Keratinocyte (primary cell): ENCODE results near the gene TBC1D4. TPM values are rescaled to one million over a fixed set of nuclear protein-coding genes. Genes with fewer than 3 reads are reported as not detected.

Source experiments
- DNase-seq: peaks from one replicate; pipeline ENCODE4 v3.0.0-alpha.2; 2011; ENCODE audit warnings: low read depth, missing footprints, low spot score
- FAIRE-seq: peaks from 2 replicates; lab custom pipeline; 2011; peaks lifted over from hg19 to GRCh38; lab: Jason Lieb, UNC
- H2AFZ ChIP-seq: 2 replicates; pipeline ENCODE4 v1.6.0; 2012; ENCODE audit warnings: low read length, control low read depth, inconsistent platforms; ENCODE audit not compliant: control insufficient read depth
- H3K27ac ChIP-seq: 2 replicates; pipeline ENCODE4 v1.5.1; 2011; ENCODE audit warnings: low read length; ENCODE audit not compliant: control insufficient read depth, insufficient read depth
- H3K27me3 ChIP-seq: 3 replicates; pipeline ENCODE4 v1.6.0; 2011; ENCODE audit warnings: low read length; ENCODE audit not compliant: control insufficient read depth, insufficient read depth; ENCODE audit errors: extremely low read depth
- H3K36me3 ChIP-seq, 2 experiments: 2 replicates in 1 of 2; 3 replicates in 1 of 2; pipeline ENCODE4 v1.5.1; 2011; ENCODE audit warnings: low read length in 2 of 2, mild to moderate bottlenecking in 1 of 2; ENCODE audit not compliant: control insufficient read depth in 2 of 2, insufficient read depth in 2 of 2; ENCODE audit errors: extremely low read depth in 1 of 2
- H3K4me1 ChIP-seq: 3 replicates; pipeline ENCODE4 v1.5.1; 2011; ENCODE audit warnings: low read length; ENCODE audit not compliant: control insufficient read depth, insufficient read depth; ENCODE audit errors: extremely low read depth
- H3K4me2 ChIP-seq: 3 replicates; pipeline ENCODE4 v1.6.0; 2011; ENCODE audit warnings: low read depth, low read length; ENCODE audit not compliant: control insufficient read depth, insufficient read depth; ENCODE audit errors: extremely low read depth
- H3K4me3 ChIP-seq, 3 experiments: fragments of 200-600 bp in 1 of 3; sonication (generic) in 1 of 3; 2 replicates in 2 of 3; 3 replicates in 1 of 3; pipeline ENCODE4 v1.5.1; 2011 to 2016; ENCODE audit warnings: low read length in 3 of 3, mild to moderate bottlenecking in 3 of 3, control low read depth in 2 of 3, inconsistent platforms in 1 of 3, low read depth in 1 of 3, mixed read lengths in 1 of 3, mixed run types in 1 of 3, moderate library complexity in 1 of 3; ENCODE audit not compliant: control insufficient read depth in 2 of 3, insufficient read depth in 2 of 3; ENCODE audit errors: extremely low read depth in 1 of 3
- H3K79me2 ChIP-seq: 2 replicates; pipeline ENCODE4 v1.6.0; 2012; ENCODE audit warnings: low read length; ENCODE audit not compliant: control insufficient read depth, insufficient read depth
- H3K9ac ChIP-seq: 3 replicates; pipeline ENCODE4 v1.6.0; 2011; ENCODE audit warnings: low read length; ENCODE audit not compliant: control insufficient read depth, insufficient read depth; ENCODE audit errors: extremely low read depth
- H3K9me1 ChIP-seq: 3 replicates; pipeline ENCODE4 v1.6.0; 2011; ENCODE audit warnings: low read length; ENCODE audit not compliant: control insufficient read depth, insufficient read depth; ENCODE audit errors: extremely low read depth
- H3K9me3 ChIP-seq: 2 replicates; pipeline ENCODE4 v1.5.1; 2012; ENCODE audit warnings: low read depth, low read length; ENCODE audit not compliant: control insufficient read depth
- H4K20me1 ChIP-seq: 3 replicates; pipeline ENCODE4 v1.6.0; 2011; ENCODE audit warnings: low read length; ENCODE audit not compliant: control insufficient read depth, insufficient read depth; ENCODE audit errors: extremely low read depth
- CTCF ChIP-seq, 3 experiments: IDR thresholded peaks in 1 of 3; conservative IDR thresholded peaks in 1 of 3; optimal IDR thresholded peaks in 1 of 3; 2 replicates in 2 of 3; 3 replicates in 1 of 3; pipeline versions ENCODE3 to v1.5.1; 2011; ENCODE audit warnings: low read length in 3 of 3, mild to moderate bottlenecking in 3 of 3, moderate library complexity in 2 of 3, control low read depth in 1 of 3, inconsistent platforms in 1 of 3; ENCODE audit not compliant: insufficient read depth in 2 of 3; ENCODE audit errors: extremely low read depth in 1 of 3
- EZH2 ChIP-seq: IDR thresholded peaks from one replicate; pipeline ENCODE4 v1.6.1; 2012; ENCODE audit warnings: inconsistent platforms, mild to moderate bottlenecking, low read length, moderate library complexity
- dilution Hi-C: fragments of 300-500 bp; cut with MboI; formaldehyde crosslinking; loops from one replicate; pipeline ENCODE4 v1.7.0; 2020; ENCODE audit warnings: low sequenced_read_pairs; ENCODE audit not compliant: extremely low pct_ligation_motif_present
- polyA plus RNA-seq, 5 experiments: library from polyadenylated mRNA; depleted of rRNA in 3 of 5; stranded (reverse) in 3 of 5; stranded (forward) in 1 of 5; unstranded in 1 of 5; fragments of >200 nt; gene quantifications; 1 replicate in 1 of 5; 2 replicates in 3 of 5; 3 replicates in 1 of 5; pipeline versions ENCODE4 v1.2.1 to v1.2.3, GENCODE V29; 2011 to 2012; ENCODE audit warnings: missing spikeins in 2 of 5, low read depth in 1 of 5, low replicate concordance in 1 of 5

TBC1D4 gene
- polyA plus RNA-seq, 1 donor (not counting 4 experiments of a cell fraction or from before 2014, with no cell fraction given): 14.2 TPM

- no peak for FAIRE-seq
- H3K79me2 ChIP-seq: no peaks in the 10 kb centered on the region
- H3K27me3 ChIP-seq: no peaks in the 10 kb centered on the region
- dilution Hi-C loops: no loop called here
- H4K20me1 ChIP-seq: no peaks in the 10 kb centered on the region
- H3K9me3 ChIP-seq: no peaks in the 10 kb centered on the region
- H3K4me2 ChIP-seq: no peak overlapping the region
- H3K27ac ChIP-seq: no peak overlapping the region
- no peak overlapping the region for H3K9ac ChIP-seq
- no peaks in the 10 kb centered on the region for H3K4me1 ChIP-seq
- H2AFZ ChIP-seq: no peak overlapping the region
- H3K4me3 ChIP-seq: no peak overlapping the region
- no peak for DNase-seq
- TF ChIP-seq EZH2: no peak
- TF ChIP-seq CTCF (optimal IDR thresholded peaks at IDR 0.05 in 1 of 3, IDR thresholded peaks at IDR 0.05 in 1 of 3, conservative IDR thresholded peaks at IDR 0.05 in 1 of 3; ENCODE audit: extremely low read depth in 1 of 3, insufficient read depth in 2 of 3, low read length in 3 of 3): no peak
- no peaks in the 10 kb centered on the region for H3K9me1 ChIP-seq
- no peaks in the 10 kb centered on the region for H3K36me3 ChIP-seq
Observed at GRCh38 chr13:75294110-75294509, 187.9 kb downstream of the TBC1D4 start.

GRCh38 chr13:75285310-75285709 is 196.7 kb downstream of the TBC1D4 start:
- Histone ChIP-seq H3K79me2 (no peaks in the 10 kb centered on the region), H3K9ac (no peak overlapping the region), H3K9me3 (no peaks in the 10 kb centered on the region), H3K9me1 (no peaks in the 10 kb centered on the region), H4K20me1 (no peaks in the 10 kb centered on the region), H3K27ac (no peak overlapping the region), H3K36me3 (peaks cover 1 to 2% of the 10 kb centered on the region in 2 experiments), H3K4me3 (no peak overlapping the region), H2AFZ (no peak overlapping the region), H3K27me3 (no peaks in the 10 kb centered on the region), H3K4me1 (no peaks in the 10 kb centered on the region), H3K4me2 (no peak overlapping the region)
- no peak for TF ChIP-seq CTCF (optimal IDR thresholded peaks at IDR 0.05 in 1 of 3, IDR thresholded peaks at IDR 0.05 in 1 of 3, conservative IDR thresholded peaks at IDR 0.05 in 1 of 3; ENCODE audit: extremely low read depth in 1 of 3, insufficient read depth in 2 of 3, low read length in 3 of 3)
- TF ChIP-seq EZH2: no peak
- no peak for DNase-seq
- FAIRE-seq: no peak
- dilution Hi-C loops: no loop called here
